ENCODE measurements around the gene GLCCI1.

DNA sequence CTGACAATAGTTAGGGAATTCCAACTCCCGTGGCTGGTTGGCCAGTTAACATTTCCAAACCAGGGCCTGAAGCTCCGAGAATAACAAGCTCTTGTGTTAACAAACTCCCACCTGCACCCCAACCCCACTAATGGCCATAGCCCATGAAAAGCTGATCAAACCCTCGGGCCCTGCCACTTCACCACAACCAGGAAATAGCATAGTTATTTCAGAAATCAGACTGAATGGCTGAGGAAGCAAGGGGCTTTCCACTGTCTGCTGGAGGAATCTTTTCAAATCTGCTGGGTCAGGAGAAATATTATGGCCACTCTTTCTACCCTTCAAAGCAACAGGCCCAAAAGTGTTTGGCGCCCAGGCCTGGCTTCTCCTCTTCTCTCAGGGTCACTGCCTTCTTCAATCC is 145.6 kb downstream of the GLCCI1 start:
- TF ChIP-seq POLR2A (IDR thresholded peaks at IDR 0.05; ENCODE audit: borderline replicate concordance, extremely low read depth, insufficient read depth, insufficient read length) (no peak), ZNF274 (IDR thresholded peaks at IDR 0.05; ENCODE audit: low read depth, low read length) (no peak), TCF7L2 (IDR thresholded peaks at IDR 0.05; ENCODE audit: borderline replicate concordance, extremely low read depth, insufficient read depth, insufficient read length) (no peak), POLR2AphosphoS5 (IDR thresholded peaks at IDR 0.05; ENCODE audit: low read depth, low read length) (no peak), EZH2 (IDR thresholded peaks at IDR 0.05) (no peak)
- TF ChIP-seq, protein P1, sequence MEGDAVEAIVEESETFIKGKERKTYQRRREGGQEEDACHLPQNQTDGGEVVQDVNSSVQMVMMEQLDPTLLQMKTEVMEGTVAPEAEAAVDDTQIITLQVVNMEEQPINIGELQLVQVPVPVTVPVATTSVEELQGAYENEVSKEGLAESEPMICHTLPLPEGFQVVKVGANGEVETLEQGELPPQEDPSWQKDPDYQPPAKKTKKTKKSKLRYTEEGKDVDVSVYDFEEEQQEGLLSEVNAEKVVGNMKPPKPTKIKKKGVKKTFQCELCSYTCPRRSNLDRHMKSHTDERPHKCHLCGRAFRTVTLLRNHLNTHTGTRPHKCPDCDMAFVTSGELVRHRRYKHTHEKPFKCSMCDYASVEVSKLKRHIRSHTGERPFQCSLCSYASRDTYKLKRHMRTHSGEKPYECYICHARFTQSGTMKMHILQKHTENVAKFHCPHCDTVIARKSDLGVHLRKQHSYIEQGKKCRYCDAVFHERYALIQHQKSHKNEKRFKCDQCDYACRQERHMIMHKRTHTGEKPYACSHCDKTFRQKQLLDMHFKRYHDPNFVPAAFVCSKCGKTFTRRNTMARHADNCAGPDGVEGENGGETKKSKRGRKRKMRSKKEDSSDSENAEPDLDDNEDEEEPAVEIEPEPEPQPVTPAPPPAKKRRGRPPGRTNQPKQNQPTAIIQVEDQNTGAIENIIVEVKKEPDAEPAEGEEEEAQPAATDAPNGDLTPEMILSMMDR (IDR thresholded peaks at IDR 0.05 in 2 of 3, conservative IDR thresholded peaks at IDR 0.05 in 1 of 3; ENCODE audit: borderline replicate concordance in 1 of 3, insufficient read depth in 1 of 3, low read depth in 2 of 3, low read length in 2 of 3): no peak
- TF ChIP-seq, protein P2, sequence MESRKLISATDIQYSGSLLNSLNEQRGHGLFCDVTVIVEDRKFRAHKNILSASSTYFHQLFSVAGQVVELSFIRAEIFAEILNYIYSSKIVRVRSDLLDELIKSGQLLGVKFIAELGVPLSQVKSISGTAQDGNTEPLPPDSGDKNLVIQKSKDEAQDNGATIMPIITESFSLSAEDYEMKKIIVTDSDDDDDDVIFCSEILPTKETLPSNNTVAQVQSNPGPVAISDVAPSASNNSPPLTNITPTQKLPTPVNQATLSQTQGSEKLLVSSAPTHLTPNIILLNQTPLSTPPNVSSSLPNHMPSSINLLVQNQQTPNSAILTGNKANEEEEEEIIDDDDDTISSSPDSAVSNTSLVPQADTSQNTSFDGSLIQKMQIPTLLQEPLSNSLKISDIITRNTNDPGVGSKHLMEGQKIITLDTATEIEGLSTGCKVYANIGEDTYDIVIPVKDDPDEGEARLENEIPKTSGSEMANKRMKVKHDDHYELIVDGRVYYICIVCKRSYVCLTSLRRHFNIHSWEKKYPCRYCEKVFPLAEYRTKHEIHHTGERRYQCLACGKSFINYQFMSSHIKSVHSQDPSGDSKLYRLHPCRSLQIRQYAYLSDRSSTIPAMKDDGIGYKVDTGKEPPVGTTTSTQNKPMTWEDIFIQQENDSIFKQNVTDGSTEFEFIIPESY (IDR thresholded peaks at IDR 0.05; ENCODE audit: extremely low read depth, insufficient replicate concordance, low read length): no peak

Measured in HCT116 (cell line).